OCI-LY7 (cell line): Measurements from ENCODE around the gene NOVA1.

Experiments used
- EZH2phosphoT487 ChIP-seq: fragments of 200-600 bp; sonication (generic); IDR thresholded peaks from 2 replicates; pipeline ENCODE4 v1.6.1; 2018; ENCODE audit warnings: low read depth, borderline replicate concordance, mild to moderate bottlenecking, mixed run types, antibody characterized with exemption, low read length, moderate library complexity, mixed read lengths
- TF ChIP-seq, protein P1 (sequence below): fragments of 200-600 bp; sonication (generic); conservative IDR thresholded peaks from 2 replicates; pipeline ENCODE4 v1.5.1; 2014; ENCODE audit warnings: mild to moderate bottlenecking, antibody characterized with exemption, low read length, moderate library complexity, mixed read lengths

DNA sequence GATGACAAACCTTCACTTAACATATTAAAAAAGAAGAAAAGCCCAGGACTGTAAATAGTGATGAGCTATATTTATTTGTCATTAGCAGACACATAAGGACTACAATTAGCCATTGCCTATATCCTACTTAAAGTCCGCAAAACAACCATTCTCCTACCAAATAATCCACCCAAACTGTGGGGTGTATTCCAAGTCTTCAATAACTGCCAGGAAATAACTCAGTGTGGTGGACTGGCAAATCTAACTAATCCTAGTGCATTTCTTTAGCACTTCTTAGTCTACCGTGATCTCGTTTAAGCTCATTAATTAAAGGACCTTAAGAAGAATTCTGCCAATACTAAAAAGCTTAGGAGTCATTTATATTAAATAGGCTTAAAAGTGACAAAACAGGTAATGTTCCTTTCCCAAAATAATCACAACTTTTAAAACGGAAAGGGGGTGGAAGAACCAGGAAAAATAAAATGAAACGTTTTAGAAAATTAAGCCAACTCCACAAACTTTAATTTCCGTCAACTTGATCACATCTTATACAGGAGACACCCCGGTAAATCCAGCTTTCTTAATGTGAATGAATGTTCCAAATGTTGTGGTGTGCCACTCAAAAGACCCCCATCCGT, 1.8 kb downstream of the NOVA1 start:
- TF ChIP-seq, protein P1, sequence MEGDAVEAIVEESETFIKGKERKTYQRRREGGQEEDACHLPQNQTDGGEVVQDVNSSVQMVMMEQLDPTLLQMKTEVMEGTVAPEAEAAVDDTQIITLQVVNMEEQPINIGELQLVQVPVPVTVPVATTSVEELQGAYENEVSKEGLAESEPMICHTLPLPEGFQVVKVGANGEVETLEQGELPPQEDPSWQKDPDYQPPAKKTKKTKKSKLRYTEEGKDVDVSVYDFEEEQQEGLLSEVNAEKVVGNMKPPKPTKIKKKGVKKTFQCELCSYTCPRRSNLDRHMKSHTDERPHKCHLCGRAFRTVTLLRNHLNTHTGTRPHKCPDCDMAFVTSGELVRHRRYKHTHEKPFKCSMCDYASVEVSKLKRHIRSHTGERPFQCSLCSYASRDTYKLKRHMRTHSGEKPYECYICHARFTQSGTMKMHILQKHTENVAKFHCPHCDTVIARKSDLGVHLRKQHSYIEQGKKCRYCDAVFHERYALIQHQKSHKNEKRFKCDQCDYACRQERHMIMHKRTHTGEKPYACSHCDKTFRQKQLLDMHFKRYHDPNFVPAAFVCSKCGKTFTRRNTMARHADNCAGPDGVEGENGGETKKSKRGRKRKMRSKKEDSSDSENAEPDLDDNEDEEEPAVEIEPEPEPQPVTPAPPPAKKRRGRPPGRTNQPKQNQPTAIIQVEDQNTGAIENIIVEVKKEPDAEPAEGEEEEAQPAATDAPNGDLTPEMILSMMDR = no peak
- no peak for TF ChIP-seq EZH2phosphoT487
